HG02571 (cell line): ENCODE measurements around the gene TET2.
A peak's percentile ranks its signal among the peaks of the same experiment; 100 is the strongest.

Experiments used
- ATAC-seq: cut with Tn5 transposase; IDR thresholded peaks from one replicate; pipeline ENCODE4 v1.9.1; 2021; ENCODE audit warnings: mild to moderate bottlenecking, moderate library complexity; ENCODE audit not compliant: unreplicated experiment

The TET2 gene

GRCh38 chr4:105146276-105147015 is at the start of gene TET2:
TET2 (plus strand) TSS chr4:105146876; CDS start chr4:105233943, 87,067 bp downstream.
- ATAC-seq = peak; percentile 80

GRCh38 chr4:105102016-105102415 is 44.7 kb upstream of the TET2 start:
- no peak for ATAC-seq

- ATAC-seq = no peak
Measured at GRCh38 chr4:105106426-105106825, 40.2 kb upstream of the TET2 start.

- no peak for ATAC-seq
Measured at GRCh38 chr4:105107095-105107856, 39.4 kb upstream of the TET2 start.

- ATAC-seq = no peak
Measured at GRCh38 chr4:105108971-105109370, 37.7 kb upstream of the TET2 start.

- ATAC-seq = no peak
Measured at GRCh38 chr4:105112274-105112673, 34.4 kb upstream of the TET2 start.

- no peak for ATAC-seq
Measured at GRCh38 chr4:105113800-105114199, 32.9 kb upstream of the TET2 start.

- no peak for ATAC-seq
Measured at GRCh38 chr4:105116616-105117319, 29.9 kb upstream of the TET2 start.

- ATAC-seq = no peak
Measured at GRCh38 chr4:105119356-105119755, 27.3 kb upstream of the TET2 start.

GRCh38 chr4:105120626-105121025 is 26.1 kb upstream of the TET2 start:
- ATAC-seq = no peak

- no peak for ATAC-seq
Measured at GRCh38 chr4:105122350-105122749, 24.3 kb upstream of the TET2 start.

GRCh38 chr4:105126311-105127169 is 20.1 kb upstream of the TET2 start:
- ATAC-seq = no peak

GRCh38 chr4:105127170-105127445 is 19.6 kb upstream of the TET2 start:
- ATAC-seq = no peak

- ATAC-seq = no peak
Measured at GRCh38 chr4:105128208-105128607, 18.5 kb upstream of the TET2 start.

- ATAC-seq = no peak
Measured at GRCh38 chr4:105129286-105130040, 17.2 kb upstream of the TET2 start.

- ATAC-seq = no peak
Measured at GRCh38 chr4:105130945-105131344, 15.7 kb upstream of the TET2 start.

- no peak for ATAC-seq
Measured at GRCh38 chr4:105133976-105134375, 12.7 kb upstream of the TET2 start.

- ATAC-seq = no peak
Measured at GRCh38 chr4:105135785-105136184, 10.9 kb upstream of the TET2 start.

- ATAC-seq = no peak
Measured at GRCh38 chr4:105137121-105137875, 9.4 kb upstream of the TET2 start.

GRCh38 chr4:105139646-105140045 is 7.0 kb upstream of the TET2 start:
- no peak for ATAC-seq
